Endothelial cell of umbilical vein (primary cell): Measurements from ENCODE around the gene JARID2. TPM values are rescaled to one million over a fixed set of nuclear protein-coding genes. Genes with fewer than 3 reads are reported as not detected.

Experiments used
- BruUV-seq: library from RNA; stranded (reverse); fragments of 400-500 nt; replicated peaks from 2 replicates; lab custom pipeline; 2021; lab: Mats Ljungman, UMichigan
- CTCF ChIA-PET: fragments of 300-600, 350-600 bp; sonication (Branson Sonifier 250); formaldehyde crosslinking; loops from one replicate; lab custom pipeline; 2021; ENCODE audit warnings: antibody characterized with exemption, inconsistent platforms; lab: Charles Lee
- POLR2A ChIA-PET: fragments of 300-600, 350-600 bp; sonication (Branson Sonifier 250); formaldehyde crosslinking; loops from one replicate; lab custom pipeline; 2021; ENCODE audit warnings: antibody characterized with exemption, inconsistent platforms; lab: Charles Lee
- DNase-seq: peaks from one replicate; pipeline ENCODE4 v3.0.0-alpha.2; 2011; ENCODE audit warnings: low read depth, low spot score
- FAIRE-seq: peaks from 2 replicates; lab custom pipeline; 2011; peaks lifted over from hg19 to GRCh38; lab: Jason Lieb, UNC
- H2AFZ ChIP-seq: 2 replicates; pipeline ENCODE4 v1.6.0; 2012; ENCODE audit warnings: low read depth, low read length, control low read depth, inconsistent platforms
- H3K27ac ChIP-seq: 2 replicates; pipeline ENCODE4 v1.5.1; 2011; ENCODE audit warnings: low read depth, mild to moderate bottlenecking, control low read depth, low read length, moderate library complexity; ENCODE audit not compliant: insufficient read depth
- H3K27me3 ChIP-seq, 2 experiments: 2 replicates each; pipeline versions ENCODE4 v1.6.0 to v1.6.1; 2011; ENCODE audit warnings: low read length in 2 of 2, mixed read lengths in 1 of 2; ENCODE audit not compliant: control insufficient read depth in 2 of 2, insufficient read depth in 2 of 2
- H3K36me3 ChIP-seq, 2 experiments: 2 replicates in 1 of 2; 3 replicates in 1 of 2; pipeline ENCODE4 v1.5.1; 2011; ENCODE audit warnings: low read length in 2 of 2, mild to moderate bottlenecking in 1 of 2, moderate library complexity in 1 of 2; ENCODE audit not compliant: control insufficient read depth in 2 of 2, insufficient read depth in 2 of 2; ENCODE audit errors: extremely low read depth in 1 of 2
- H3K4me1 ChIP-seq: 3 replicates; pipeline ENCODE4 v1.5.1; 2011; ENCODE audit warnings: mild to moderate bottlenecking, low read length; ENCODE audit not compliant: control insufficient read depth, insufficient read depth; ENCODE audit errors: extremely low read depth
- H3K4me2 ChIP-seq: 2 replicates; pipeline ENCODE4 v1.6.1; 2011; ENCODE audit warnings: low read length, control low read depth, mixed read lengths; ENCODE audit not compliant: insufficient read depth
- H3K4me3 ChIP-seq, 3 experiments: fragments of 200-600 bp in 1 of 3; sonication (generic), shearing (Covaris generic) in 1 of 3; replicated peaks in 1 of 3; 2 replicates each; pipeline ENCODE4 v1.5.1; 2011 to 2016; ENCODE audit warnings: control low read depth in 3 of 3, low read length in 3 of 3, mild to moderate bottlenecking in 2 of 3, inconsistent platforms in 1 of 3, low read depth in 1 of 3, moderate library complexity in 1 of 3; ENCODE audit not compliant: insufficient read depth in 1 of 3
- H3K79me2 ChIP-seq: 2 replicates; pipeline ENCODE4 v1.6.0; 2012; ENCODE audit warnings: low read length, inconsistent platforms; ENCODE audit not compliant: control insufficient read depth, insufficient read depth
- H3K9ac ChIP-seq: replicated peaks from 2 replicates; pipeline ENCODE3; 2011; ENCODE audit warnings: low read length, control low read depth; ENCODE audit not compliant: insufficient read depth; ENCODE audit errors: extremely low read depth
- H3K9me1 ChIP-seq: replicated peaks from 3 replicates; pipeline ENCODE4 v1.6.0; 2011; ENCODE audit warnings: mild to moderate bottlenecking, low read length; ENCODE audit not compliant: control insufficient read depth, insufficient read depth; ENCODE audit errors: extremely low read depth
- H3K9me3 ChIP-seq: replicated peaks from 2 replicates; pipeline ENCODE4 v1.5.1; 2012; ENCODE audit warnings: low read length, inconsistent platforms; ENCODE audit not compliant: control insufficient read depth, insufficient read depth
- H4K20me1 ChIP-seq: replicated peaks from 2 replicates; pipeline ENCODE3; 2011; ENCODE audit warnings: mild to moderate bottlenecking, low read length; ENCODE audit not compliant: control insufficient read depth, insufficient read depth; ENCODE audit errors: extremely low read depth
- CTCF ChIP-seq, 2 donors: IDR thresholded peaks; 1 replicate in 1 of 2; 2 replicates in 1 of 2; pipeline ENCODE4 v1.5.1; 2011; ENCODE audit warnings: low read length in 2 of 2, mild to moderate bottlenecking in 2 of 2, moderate library complexity in 2 of 2, control low read depth in 1 of 2, inconsistent platforms in 1 of 2, low read depth in 1 of 2; ENCODE audit not compliant: insufficient read depth in 1 of 2; ENCODE audit errors: extremely low read depth in 1 of 2
- EZH2 ChIP-seq: IDR thresholded peaks from 2 replicates; pipeline ENCODE4 v1.6.1; 2012; ENCODE audit warnings: borderline replicate concordance, low read depth, mild to moderate bottlenecking, moderate library complexity, low read length, inconsistent platforms; ENCODE audit not compliant: severe bottlenecking
- FOS ChIP-seq: IDR thresholded peaks from 2 replicates; pipeline ENCODE4 v1.6.1; 2011; ENCODE audit warnings: mild to moderate bottlenecking, low read length, moderate library complexity, borderline replicate concordance; ENCODE audit not compliant: insufficient read depth
- GATA2 ChIP-seq: IDR thresholded peaks from 2 replicates; pipeline ENCODE4 v1.7.0; 2011; ENCODE audit warnings: low read depth, mild to moderate bottlenecking, moderate library complexity, mixed read lengths, low read length; ENCODE audit not compliant: insufficient read length, insufficient read depth
- JUN ChIP-seq: IDR thresholded peaks from 2 replicates; pipeline ENCODE4 v1.6.1; 2011; ENCODE audit warnings: borderline replicate concordance, low read depth; ENCODE audit not compliant: insufficient read length, insufficient read depth
- MAX ChIP-seq: IDR thresholded peaks from 2 replicates; pipeline ENCODE4 v1.6.1; 2011; ENCODE audit not compliant: insufficient read depth, insufficient read length
- MYC ChIP-seq: IDR thresholded peaks from one replicate; pipeline ENCODE4 v1.6.1; 2011; ENCODE audit warnings: mild to moderate bottlenecking, low read depth, low read length
- POLR2A ChIP-seq: IDR thresholded peaks from 2 replicates; pipeline ENCODE4 v1.6.1; 2012; ENCODE audit warnings: low read depth, mild to moderate bottlenecking, control low read depth, low read length
- POLR2AphosphoS5 ChIP-seq: IDR thresholded peaks from 2 replicates; pipeline ENCODE4 v1.6.1; 2012; ENCODE audit warnings: low read depth, mild to moderate bottlenecking, control low read depth, low read length, moderate library complexity; ENCODE audit not compliant: insufficient read depth
- dilution Hi-C: fragments of 300-500 bp; cut with MboI; formaldehyde crosslinking; loops from one replicate; pipeline ENCODE4 v1.15.0; 2019; ENCODE audit warnings: low sequenced_read_pairs; ENCODE audit not compliant: extremely low pct_ligation_motif_present
- intact Hi-C: fragments of 100-400 bp; cut with micrococcal nuclease; formaldehyde crosslinking; loops from one replicate; pipeline ENCODE4 v1.10.0; 2022
- polyA plus RNA-seq, 4 experiments: library from polyadenylated mRNA; depleted of rRNA in 3 of 4; stranded (reverse) in 3 of 4; unstranded in 1 of 4; fragments of >200 nt; gene quantifications; 2 replicates each; pipeline versions ENCODE4 v1.2.1 to v1.2.3, GENCODE V29; 2011 to 2012; ENCODE audit warnings: missing spikeins in 1 of 4
- total RNA-seq: library from RNA; stranded (reverse); gene quantifications from 2 replicates; pipeline ENCODE4 v1.2.3, GENCODE V29; 2021

Gene JARID2
- total and polyA plus RNA-seq, 2 donors (not counting 3 experiments of a cell fraction or from before 2014, with no cell fraction given), result 2.9 to 10.6 TPM

GRCh38 chr6:15378272-15378671 lies 132.4 kb downstream of the JARID2 start:
- BruUV-seq, result no TSS peak
- no peak overlapping the region for H3K27ac ChIP-seq
- H3K4me1 ChIP-seq, result no peaks in the 10 kb centered on the region
- no peaks in the 10 kb centered on the region for H3K9me1 ChIP-seq
- no peaks in the 10 kb centered on the region for H3K36me3 ChIP-seq
- H3K4me2 ChIP-seq, result no peak overlapping the region
- H3K27me3 ChIP-seq, result no peaks in the 10 kb centered on the region
- CTCF ChIA-PET, result interaction anchor here (1.3 to 1.8 kb wide), 2 partner anchors 10 to 11 kb away, joined by 3 to 6 read pairs; no protein-coding TSS in a partner anchor
- TF ChIP-seq JUN (no peak), POLR2A (no peak), MYC (no peak), POLR2AphosphoS5 (no peak), EZH2 (no peak), GATA2 (no peak), MAX (no peak), CTCF (IDR thresholded peaks at IDR 0.05; ENCODE audit: extremely low read depth in 1 of 2, insufficient read depth in 1 of 2, low read depth in 1 of 2, low read length in 2 of 2) (no peak), FOS (no peak)
- H3K4me3 ChIP-seq, result no peak overlapping the region
- no peak for DNase-seq
- H3K9ac ChIP-seq, result no peak overlapping the region
- intact Hi-C loops (no loop called here), dilution Hi-C loops (no loop called here)
- no peak overlapping the region for H2AFZ ChIP-seq
- H4K20me1 ChIP-seq, result no peaks in the 10 kb centered on the region
- no peak for FAIRE-seq
- H3K79me2 ChIP-seq, result no peaks in the 10 kb centered on the region
- POLR2A ChIA-PET, result no interaction called here
- H3K9me3 ChIP-seq, result no peaks in the 10 kb centered on the region
